Liver (tissue), 3 donors: ENCODE results near the gene RET.

ENCODE experiments used
- GABPA ChIP-seq, 2 donors: IDR thresholded peaks in 1 of 2; conservative IDR thresholded peaks in 1 of 2; 2 replicates each; pipeline ENCODE4 v1.6.1; 2016; ENCODE audit warnings: antibody characterized with exemption in 2 of 2, mild to moderate bottlenecking in 1 of 2, moderate library complexity in 1 of 2
- RAD21 ChIP-seq, 2 donors: IDR thresholded peaks; 2 replicates each; pipeline ENCODE4 v1.6.1; 2016; ENCODE audit warnings: antibody characterized with exemption in 2 of 2, mild to moderate bottlenecking in 2 of 2
- SP1 ChIP-seq: IDR thresholded peaks from 2 replicates; pipeline ENCODE4 v1.6.1; 2018; ENCODE audit warnings: antibody characterized with exemption, mild to moderate bottlenecking
- TAF1 ChIP-seq: conservative IDR thresholded peaks from 2 replicates; pipeline ENCODE4 v1.6.1; 2016; ENCODE audit warnings: antibody characterized with exemption, mild to moderate bottlenecking
- YY1 ChIP-seq: IDR thresholded peaks from 2 replicates; pipeline ENCODE4 v1.6.1; 2016; ENCODE audit warnings: antibody characterized with exemption, mild to moderate bottlenecking
- TF ChIP-seq, protein P1 (sequence below): fragments of 150-350 bp; IDR thresholded peaks from 2 replicates; pipeline ENCODE4 v1.5.1; 2017; ENCODE audit warnings: improper control_type of control experiment, low read depth, low read length; ENCODE audit not compliant: missing input control
- TF ChIP-seq, protein P2 (sequence below): IDR thresholded peaks from 2 replicates; pipeline ENCODE4 v1.6.1; 2016; ENCODE audit warnings: antibody characterized with exemption, mild to moderate bottlenecking
- TF ChIP-seq, protein P3 (sequence below): IDR thresholded peaks from 2 replicates; pipeline ENCODE4 v1.6.1; 2016; ENCODE audit warnings: antibody characterized with exemption
- TF ChIP-seq, protein P4 (sequence below): IDR thresholded peaks from 2 replicates; pipeline ENCODE4 v1.6.1; 2016; ENCODE audit warnings: antibody characterized with exemption
- donor health status: healthy.
- donor health status: healthy.

DNA sequence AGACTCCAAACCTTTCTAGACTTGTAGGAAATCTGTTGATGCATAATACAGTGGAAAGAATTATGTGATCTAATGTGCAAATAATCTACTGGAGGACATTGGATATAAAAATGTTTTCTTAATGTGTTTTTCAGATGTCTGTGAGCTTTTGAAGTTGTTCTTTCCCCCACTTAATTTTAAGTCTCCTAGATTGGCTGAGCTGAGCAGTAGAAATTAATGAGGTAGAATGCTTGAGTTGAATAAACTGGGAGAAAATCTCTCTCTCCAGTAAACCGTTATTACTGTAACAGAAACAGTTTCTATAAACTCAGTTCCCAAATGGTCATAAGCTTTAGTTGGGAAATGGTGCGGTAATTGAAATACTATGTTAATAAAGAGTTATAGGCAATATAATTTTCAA is 77.0 kb downstream of the RET start:
- TF ChIP-seq, protein P1, sequence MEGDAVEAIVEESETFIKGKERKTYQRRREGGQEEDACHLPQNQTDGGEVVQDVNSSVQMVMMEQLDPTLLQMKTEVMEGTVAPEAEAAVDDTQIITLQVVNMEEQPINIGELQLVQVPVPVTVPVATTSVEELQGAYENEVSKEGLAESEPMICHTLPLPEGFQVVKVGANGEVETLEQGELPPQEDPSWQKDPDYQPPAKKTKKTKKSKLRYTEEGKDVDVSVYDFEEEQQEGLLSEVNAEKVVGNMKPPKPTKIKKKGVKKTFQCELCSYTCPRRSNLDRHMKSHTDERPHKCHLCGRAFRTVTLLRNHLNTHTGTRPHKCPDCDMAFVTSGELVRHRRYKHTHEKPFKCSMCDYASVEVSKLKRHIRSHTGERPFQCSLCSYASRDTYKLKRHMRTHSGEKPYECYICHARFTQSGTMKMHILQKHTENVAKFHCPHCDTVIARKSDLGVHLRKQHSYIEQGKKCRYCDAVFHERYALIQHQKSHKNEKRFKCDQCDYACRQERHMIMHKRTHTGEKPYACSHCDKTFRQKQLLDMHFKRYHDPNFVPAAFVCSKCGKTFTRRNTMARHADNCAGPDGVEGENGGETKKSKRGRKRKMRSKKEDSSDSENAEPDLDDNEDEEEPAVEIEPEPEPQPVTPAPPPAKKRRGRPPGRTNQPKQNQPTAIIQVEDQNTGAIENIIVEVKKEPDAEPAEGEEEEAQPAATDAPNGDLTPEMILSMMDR, result no peak
- TF ChIP-seq RAD21 (IDR thresholded peaks at IDR 0.05), result no peak
- TF ChIP-seq SP1, result no peak
- TF ChIP-seq YY1, result no peak
- no peak for TF ChIP-seq GABPA (IDR thresholded peaks at IDR 0.05 in 1 of 2, conservative IDR thresholded peaks at IDR 0.05 in 1 of 2)
- TF ChIP-seq, protein P2, sequence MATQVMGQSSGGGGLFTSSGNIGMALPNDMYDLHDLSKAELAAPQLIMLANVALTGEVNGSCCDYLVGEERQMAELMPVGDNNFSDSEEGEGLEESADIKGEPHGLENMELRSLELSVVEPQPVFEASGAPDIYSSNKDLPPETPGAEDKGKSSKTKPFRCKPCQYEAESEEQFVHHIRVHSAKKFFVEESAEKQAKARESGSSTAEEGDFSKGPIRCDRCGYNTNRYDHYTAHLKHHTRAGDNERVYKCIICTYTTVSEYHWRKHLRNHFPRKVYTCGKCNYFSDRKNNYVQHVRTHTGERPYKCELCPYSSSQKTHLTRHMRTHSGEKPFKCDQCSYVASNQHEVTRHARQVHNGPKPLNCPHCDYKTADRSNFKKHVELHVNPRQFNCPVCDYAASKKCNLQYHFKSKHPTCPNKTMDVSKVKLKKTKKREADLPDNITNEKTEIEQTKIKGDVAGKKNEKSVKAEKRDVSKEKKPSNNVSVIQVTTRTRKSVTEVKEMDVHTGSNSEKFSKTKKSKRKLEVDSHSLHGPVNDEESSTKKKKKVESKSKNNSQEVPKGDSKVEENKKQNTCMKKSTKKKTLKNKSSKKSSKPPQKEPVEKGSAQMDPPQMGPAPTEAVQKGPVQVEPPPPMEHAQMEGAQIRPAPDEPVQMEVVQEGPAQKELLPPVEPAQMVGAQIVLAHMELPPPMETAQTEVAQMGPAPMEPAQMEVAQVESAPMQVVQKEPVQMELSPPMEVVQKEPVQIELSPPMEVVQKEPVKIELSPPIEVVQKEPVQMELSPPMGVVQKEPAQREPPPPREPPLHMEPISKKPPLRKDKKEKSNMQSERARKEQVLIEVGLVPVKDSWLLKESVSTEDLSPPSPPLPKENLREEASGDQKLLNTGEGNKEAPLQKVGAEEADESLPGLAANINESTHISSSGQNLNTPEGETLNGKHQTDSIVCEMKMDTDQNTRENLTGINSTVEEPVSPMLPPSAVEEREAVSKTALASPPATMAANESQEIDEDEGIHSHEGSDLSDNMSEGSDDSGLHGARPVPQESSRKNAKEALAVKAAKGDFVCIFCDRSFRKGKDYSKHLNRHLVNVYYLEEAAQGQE, result no peak
- TF ChIP-seq, protein P3, sequence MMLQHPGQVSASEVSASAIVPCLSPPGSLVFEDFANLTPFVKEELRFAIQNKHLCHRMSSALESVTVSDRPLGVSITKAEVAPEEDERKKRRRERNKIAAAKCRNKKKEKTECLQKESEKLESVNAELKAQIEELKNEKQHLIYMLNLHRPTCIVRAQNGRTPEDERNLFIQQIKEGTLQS, result no peak
- TF ChIP-seq TAF1, result no peak
- TF ChIP-seq, protein P4, sequence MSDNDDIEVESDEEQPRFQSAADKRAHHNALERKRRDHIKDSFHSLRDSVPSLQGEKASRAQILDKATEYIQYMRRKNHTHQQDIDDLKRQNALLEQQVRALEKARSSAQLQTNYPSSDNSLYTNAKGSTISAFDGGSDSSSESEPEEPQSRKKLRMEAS, result no peak
